ENCODE results near the gene IL20RB.

IL20RB gene

GRCh38 chr3:137039570-137039969 is 81.8 kb downstream of the IL20RB start:
- DNase-seq (ENCODE audit: low read depth in 2 of 2): no peak

- DNase-seq (ENCODE audit: low read depth in 2 of 2): no peak
Measured at GRCh38 chr3:137041251-137041650, 83.5 kb downstream of the IL20RB start.

- no peak for DNase-seq (ENCODE audit: low read depth in 2 of 2)
Measured at GRCh38 chr3:137041686-137042085, 83.9 kb downstream of the IL20RB start.

GRCh38 chr3:137046747-137047146 is 89.0 kb downstream of the IL20RB start:
- no peak for DNase-seq (ENCODE audit: low read depth in 2 of 2)

- no peak for DNase-seq (ENCODE audit: low read depth in 2 of 2)
Measured at GRCh38 chr3:137047240-137047639, 89.5 kb downstream of the IL20RB start.

- no peak for DNase-seq (ENCODE audit: low read depth in 2 of 2)
Measured at GRCh38 chr3:137050281-137050680, 92.5 kb downstream of the IL20RB start.

GRCh38 chr3:137052298-137052697 is 94.5 kb downstream of the IL20RB start:
- DNase-seq (ENCODE audit: low read depth in 2 of 2): no peak
